Mesodermal cell (in vitro differentiated cells): Measurements from ENCODE around the gene ACADS.
A peak's percentile ranks its signal among the peaks of the same experiment; 100 is the strongest.

ENCODE experiments used
- H3K27ac ChIP-seq: 2 replicates; pipeline ENCODE4 v1.7.0; 2013; ENCODE audit warnings: mild to moderate bottlenecking, low read depth, low read length, moderate library complexity; ENCODE audit not compliant: severe bottlenecking
- H3K36me3 ChIP-seq: 2 replicates; pipeline ENCODE4 v1.7.1; 2013; ENCODE audit warnings: mild to moderate bottlenecking, low read length, moderate library complexity; ENCODE audit not compliant: control insufficient read depth, insufficient read depth
- H3K4me1 ChIP-seq: one replicate; pipeline ENCODE4 v1.7.1; 2013; ENCODE audit warnings: mild to moderate bottlenecking, low read length; ENCODE audit not compliant: insufficient read depth, control insufficient read depth, poor library complexity, severe bottlenecking
- H3K4me3 ChIP-seq: 2 replicates; pipeline ENCODE4 v1.7.0; 2013; ENCODE audit warnings: low read length, control low read depth, mild to moderate bottlenecking; ENCODE audit not compliant: insufficient read depth, poor library complexity, severe bottlenecking; ENCODE audit errors: extremely low read depth
- H3K9me3 ChIP-seq: 2 replicates; pipeline ENCODE4 v1.7.1; 2013; ENCODE audit warnings: mild to moderate bottlenecking, low read length, moderate library complexity; ENCODE audit not compliant: control insufficient read depth
- WGBS, 2 experiments: methylation state at CpG; one replicate each; pipeline ENCODE4 v1.1.5; 2013; ENCODE audit warnings: missing lambda C conversion rate in 2 of 2; ENCODE audit not compliant: insufficient coverage in 2 of 2; 5-methylcytosine and 5-hydroxymethylcytosine counted together

ACADS gene

GRCh38 chr12:120757226-120757742, 31.7 kb downstream of the ACADS start:
- WGBS, 2 experiments = 88 to 89% methylated on average over 4 of the region's 4 CpGs
- H3K4me1 ChIP-seq = peaks cover 19% of the 10 kb centered on the region
- H3K9me3 ChIP-seq = no peaks in the 10 kb centered on the region
- H3K27ac ChIP-seq = no peak overlapping the region
- peaks cover 16% of the 10 kb centered on the region for H3K36me3 ChIP-seq
- H3K4me3 ChIP-seq = no peak overlapping the region

- Histone ChIP-seq H3K4me3 (no peak overlapping the region), H3K9me3 (no peaks in the 10 kb centered on the region)
- 93 to 94% methylated on average over 4 to 5 of the region's 6 CpGs for WGBS, 2 experiments
These were observed 32.3 kb downstream of the ACADS start for GRCh38 chr12:120757949-120758348.

DNA sequence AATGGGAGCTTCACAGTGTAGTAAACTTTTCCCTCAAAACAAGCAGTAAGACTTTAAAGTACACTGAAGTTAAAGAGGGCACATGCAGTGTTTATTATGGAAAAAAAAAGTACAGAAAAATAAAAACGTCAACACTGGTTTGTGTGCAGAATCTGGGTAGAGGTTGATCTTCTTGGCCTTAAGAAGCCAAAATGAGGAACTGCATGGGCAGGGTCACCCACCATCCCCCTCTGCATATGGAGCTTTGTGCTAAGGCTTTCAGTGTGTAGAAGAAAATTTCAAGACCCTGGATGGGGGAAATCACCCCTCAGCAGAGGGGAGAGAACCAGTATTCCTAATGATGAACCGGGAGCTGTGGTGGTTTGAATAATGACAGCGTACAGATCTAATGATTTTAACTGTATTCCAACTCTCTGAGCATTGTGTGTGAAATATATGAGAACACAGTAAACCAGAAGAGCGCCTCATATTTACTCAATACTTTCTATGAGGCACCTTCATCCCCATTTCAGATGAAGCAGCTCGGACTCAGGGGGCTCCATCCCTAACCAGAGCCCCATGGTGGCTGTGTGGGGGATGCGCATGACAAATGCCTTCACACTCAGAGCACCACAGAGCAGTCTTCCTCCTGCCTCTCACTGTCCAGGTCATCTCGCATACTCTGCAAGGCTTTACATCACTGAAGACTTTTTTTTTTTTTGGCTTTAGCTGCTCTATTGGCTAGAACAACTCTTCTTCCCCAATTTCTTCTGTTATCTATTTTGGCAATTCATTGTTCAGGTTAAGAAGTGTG, 33.4 kb downstream of the ACADS start:
- no peak overlapping the region for H3K4me3 ChIP-seq
- H3K9me3 ChIP-seq = no peaks in the 10 kb centered on the region
- peaks cover 19% of the 10 kb centered on the region for H3K4me1 ChIP-seq
- no peak overlapping the region for H3K27ac ChIP-seq
- H3K36me3 ChIP-seq = peaks cover 23% of the 10 kb centered on the region
- 92 to 100% methylated on average over 3 to 4 of the region's 7 CpGs for WGBS, 2 experiments

More at GRCh38 chr12:120757949-120758348, 32.3 kb downstream of the ACADS start:
- Histone ChIP-seq H3K4me1 (peaks cover 19% of the 10 kb centered on the region), H3K27ac (no peak overlapping the region), H3K36me3 (peaks cover 17% of the 10 kb centered on the region)

DNA sequence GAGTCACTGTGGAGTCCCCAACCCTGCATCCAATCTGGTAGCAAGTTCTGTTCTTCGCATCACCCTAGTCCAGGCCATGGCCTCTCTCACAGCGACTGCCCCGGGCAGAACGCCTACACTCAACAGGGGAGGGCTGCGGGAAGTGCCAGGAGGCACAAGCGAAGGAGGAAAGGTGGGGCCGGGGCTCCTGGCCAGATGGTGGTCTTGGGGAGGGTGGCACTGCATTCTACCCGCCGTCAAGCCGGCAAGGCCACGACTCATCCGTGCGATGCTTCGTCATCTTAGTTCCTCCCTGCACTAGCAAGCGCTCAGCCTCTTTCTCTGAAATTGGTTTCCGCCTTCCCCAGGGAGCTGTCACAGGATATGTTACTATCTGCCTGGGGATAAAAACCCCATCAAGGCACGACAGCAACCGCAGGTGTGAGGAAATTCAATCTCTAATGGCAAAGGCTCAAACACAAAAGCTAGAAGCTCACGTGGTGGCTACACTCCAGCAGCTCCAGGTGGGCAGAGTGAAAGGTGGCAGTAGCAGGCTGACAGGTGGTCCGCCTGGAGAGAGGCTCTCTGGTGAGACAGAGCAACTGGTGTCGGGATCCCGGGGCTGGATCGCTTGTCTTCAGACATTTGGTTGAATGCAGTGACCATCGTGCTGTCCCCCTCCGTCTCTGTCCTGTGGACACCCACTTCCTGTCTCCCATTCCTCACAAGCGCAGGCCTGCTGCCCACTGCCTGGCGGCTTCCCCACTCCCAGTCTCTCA, 34.1 kb downstream of the ACADS start:
- Histone ChIP-seq H3K27ac (no peak overlapping the region), H3K9me3 (no peaks in the 10 kb centered on the region), H3K4me3 (no peak overlapping the region), H3K36me3 (peaks cover 31% of the 10 kb centered on the region), H3K4me1 (peaks cover 19% of the 10 kb centered on the region)
- WGBS, 2 experiments = 87 to 94% methylated on average over 21 to 26 of the region's 27 CpGs

DNA sequence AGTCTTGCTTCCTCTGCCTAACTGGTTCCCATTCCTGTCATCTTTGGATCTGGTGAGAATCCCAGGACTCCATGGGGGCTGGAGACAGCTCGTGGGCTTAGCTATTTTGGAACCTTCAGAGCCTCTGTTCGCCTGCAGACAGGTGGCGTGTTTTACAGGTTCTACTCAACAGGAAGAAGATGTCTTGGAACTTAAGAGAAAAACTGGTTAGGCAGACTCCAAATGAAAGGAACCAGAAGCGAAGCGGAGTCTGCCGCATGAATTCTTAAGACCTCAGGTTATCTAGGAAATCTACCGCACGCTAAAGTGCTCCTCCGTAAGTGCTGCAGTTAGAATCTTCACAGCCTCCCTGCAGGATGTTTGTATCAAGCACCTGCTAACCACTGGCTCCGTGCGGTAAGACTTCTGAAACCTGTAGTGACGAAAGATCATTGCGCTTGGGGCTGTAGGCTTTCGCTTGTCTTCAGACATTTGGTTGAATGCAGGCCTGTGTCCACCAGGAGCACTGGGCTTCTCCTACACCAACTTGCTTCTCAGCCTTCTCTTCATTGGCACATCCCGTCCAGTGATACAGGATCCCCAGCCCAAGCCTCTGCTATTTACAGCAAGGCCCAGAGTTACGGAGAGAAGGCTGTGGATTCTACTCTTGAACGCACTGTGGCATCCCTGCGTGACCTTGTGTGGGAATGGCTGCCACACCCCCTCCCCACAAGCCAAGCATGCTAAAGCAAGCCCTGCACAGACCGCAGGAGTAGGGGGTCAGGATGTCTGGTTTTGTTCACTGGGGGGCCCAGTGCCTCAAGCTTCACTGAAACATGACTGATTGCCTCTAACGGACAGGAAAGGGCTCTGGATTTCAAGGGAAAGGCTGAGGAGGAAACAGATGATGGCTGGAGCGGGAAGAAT, 35.0 kb downstream of the ACADS start:
- H3K36me3 ChIP-seq = peaks cover 39% of the 10 kb centered on the region
- no peaks in the 10 kb centered on the region for H3K9me3 ChIP-seq
- H3K4me1 ChIP-seq = peaks cover 19% of the 10 kb centered on the region
- H3K27ac ChIP-seq = peak overlapping the region; percentile 68
- WGBS, 2 experiments = 87 to 88% methylated on average over 19 to 20 of the region's 21 CpGs
- H3K4me3 ChIP-seq = no peak overlapping the region

DNA sequence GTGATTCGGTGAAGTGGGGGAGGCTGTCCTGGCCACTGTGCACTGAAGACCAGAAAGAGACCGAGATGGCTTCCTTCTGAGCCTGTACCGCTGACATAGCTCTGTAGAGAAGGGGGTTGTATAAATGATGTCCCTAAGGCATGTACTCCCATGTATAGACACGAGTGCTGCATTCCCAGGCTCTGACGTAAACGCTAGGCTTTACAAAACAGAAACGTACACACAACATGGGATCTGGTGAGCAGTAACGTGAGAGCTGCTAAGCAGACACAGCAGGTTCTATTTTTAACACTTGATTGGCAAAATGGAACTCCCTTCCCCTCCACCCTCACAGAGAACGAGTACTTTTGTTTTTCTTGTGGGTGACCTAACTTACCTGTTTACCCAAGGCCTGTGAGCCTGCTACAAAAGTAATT, 35.9 kb downstream of the ACADS start:
- Histone ChIP-seq H3K4me1 (peaks cover 19% of the 10 kb centered on the region), H3K36me3 (peaks cover 48% of the 10 kb centered on the region), H3K4me3 (no peak overlapping the region), H3K27ac (peak overlapping the region; percentile 68), H3K9me3 (no peaks in the 10 kb centered on the region)
- 87 to 93% methylated on average over 7 to 9 of the region's 9 CpGs for WGBS, 2 experiments

DNA sequence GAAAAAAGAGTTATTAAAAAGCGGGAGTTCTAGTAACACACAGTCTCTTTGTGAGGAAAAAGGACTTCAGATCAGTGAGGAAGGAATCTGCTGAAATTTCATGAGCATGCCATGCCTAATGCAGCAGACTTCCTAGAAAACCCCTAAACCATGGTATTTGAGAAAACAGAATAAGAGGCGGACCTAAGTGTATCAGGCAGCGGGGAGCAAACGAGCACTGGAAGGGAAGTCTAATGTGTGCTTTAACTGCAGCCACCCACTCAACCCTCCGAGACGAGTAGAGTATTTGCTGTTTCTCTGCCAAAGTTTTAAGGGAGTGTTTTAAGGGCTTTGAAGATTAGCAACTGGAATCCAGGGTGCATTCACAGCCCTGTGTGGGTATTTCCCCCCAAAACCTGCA, 36.5 kb downstream of the ACADS start:
- Histone ChIP-seq H3K27ac (peak overlapping the region; percentile 68), H3K4me3 (no peak overlapping the region), H3K9me3 (no peaks in the 10 kb centered on the region), H3K36me3 (peaks cover 54% of the 10 kb centered on the region), H3K4me1 (peaks cover 19% of the 10 kb centered on the region)
- 93 to 100% methylated on average over 1 to 4 of the region's 6 CpGs for WGBS, 2 experiments

- Histone ChIP-seq H3K27ac (no peak overlapping the region), H3K4me1 (peaks cover 19% of the 10 kb centered on the region), H3K4me3 (no peak overlapping the region), H3K9me3 (no peaks in the 10 kb centered on the region), H3K36me3 (peaks cover 66% of the 10 kb centered on the region)
- 63 to 94% methylated on average over 2 to 3 of the region's 3 CpGs for WGBS, 2 experiments
These were observed 37.6 kb downstream of the ACADS start for GRCh38 chr12:120763250-120763649.

- 93 to 96% methylated on average over 9 of the region's 9 CpGs for WGBS, 2 experiments
- H3K36me3 ChIP-seq = peaks cover 69% of the 10 kb centered on the region
- peaks cover 19% of the 10 kb centered on the region for H3K4me1 ChIP-seq
- H3K9me3 ChIP-seq = no peaks in the 10 kb centered on the region
- no peak overlapping the region for H3K27ac ChIP-seq
- no peak overlapping the region for H3K4me3 ChIP-seq
These were observed 39.2 kb downstream of the ACADS start for GRCh38 chr12:120764816-120765215.

GRCh38 chr12:120766566-120766965, 40.9 kb downstream of the ACADS start:
- 98 to 100% methylated on average over 1 to 4 of the region's 5 CpGs for WGBS, 2 experiments
- Histone ChIP-seq H3K9me3 (no peaks in the 10 kb centered on the region), H3K36me3 (peaks cover 63% of the 10 kb centered on the region), H3K27ac (no peak overlapping the region), H3K4me1 (peaks cover 7% of the 10 kb centered on the region), H3K4me3 (no peak overlapping the region)
